ENCODE measurements around the gene ZNF692. TPM values are rescaled to one million over a fixed set of nuclear protein-coding genes. Genes with fewer than 3 reads are reported as not detected.
"Not testable (repeated sequence)": the region's sequence is repeated elsewhere in the genome, so short reads cannot be mapped to it uniquely, and the experiment has no call there.

The ZNF692 gene
- total RNA-seq, 1 experiment from 2014 or later: 16.5 TPM

DNA sequence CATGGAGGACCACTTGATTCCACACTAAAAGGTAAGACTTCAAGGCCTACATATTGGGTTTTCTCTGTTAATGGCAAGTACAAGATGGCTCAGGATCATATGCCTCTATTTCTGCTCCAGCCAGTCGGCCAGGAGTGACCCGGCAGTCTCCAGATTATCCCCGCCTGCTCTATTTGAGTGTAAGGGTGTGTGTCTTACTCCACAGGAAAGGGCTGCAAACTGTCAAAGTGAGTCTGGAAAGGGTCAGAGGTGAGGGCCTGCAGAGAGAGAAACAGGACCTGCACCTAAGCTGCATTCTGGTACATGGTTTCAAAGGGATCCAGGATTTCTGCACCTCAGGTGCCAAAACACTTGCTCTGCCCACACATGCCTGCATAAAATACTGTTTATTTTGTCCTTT is 9.2 kb downstream of the ZNF692 start:
- no peak for DNase-seq (ENCODE audit: low read depth)

DNA sequence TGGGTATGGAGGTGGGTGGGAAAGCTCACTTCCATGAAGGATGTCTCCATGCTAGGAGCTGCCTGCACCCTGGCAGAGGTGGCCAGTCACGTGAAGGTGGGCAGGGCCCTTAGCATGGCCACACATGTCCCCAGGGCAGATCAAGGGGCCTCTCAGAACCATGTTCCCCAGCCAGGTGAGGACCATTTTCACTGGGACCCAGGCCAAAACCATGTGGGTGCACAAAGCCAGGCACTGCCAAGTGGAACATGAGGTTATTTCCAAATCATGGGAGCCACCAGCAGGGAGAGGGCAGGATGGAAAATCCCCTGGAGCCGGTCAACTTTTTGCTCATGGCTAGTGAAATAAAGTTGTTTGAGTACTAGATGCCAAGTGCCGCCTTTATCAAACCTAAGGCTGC is 9.7 kb downstream of the ZNF692 start:
- no peak for DNase-seq (ENCODE audit: low read depth)

DNA sequence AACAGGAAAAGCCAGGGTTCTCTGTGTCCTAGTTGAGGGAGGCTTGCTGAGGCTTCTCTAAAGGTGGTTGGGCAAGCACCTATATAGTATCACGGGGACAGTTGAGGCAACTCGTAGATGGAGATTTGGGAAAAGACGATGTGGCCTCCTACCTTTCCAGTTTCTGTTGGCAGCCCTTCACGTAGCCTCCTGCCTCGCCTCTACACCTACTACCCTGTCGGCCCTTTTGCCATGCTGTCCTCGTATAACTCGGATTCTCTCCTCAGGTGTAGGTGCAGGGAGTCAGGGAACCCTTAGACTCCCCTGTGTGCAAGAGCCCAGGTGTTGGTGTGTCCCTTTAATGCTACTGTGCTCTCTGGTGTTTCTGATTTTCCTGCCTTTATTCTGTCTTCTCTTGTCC is 10.3 kb downstream of the ZNF692 start:
- DNase-seq (ENCODE audit: low read depth): no peak

DNA sequence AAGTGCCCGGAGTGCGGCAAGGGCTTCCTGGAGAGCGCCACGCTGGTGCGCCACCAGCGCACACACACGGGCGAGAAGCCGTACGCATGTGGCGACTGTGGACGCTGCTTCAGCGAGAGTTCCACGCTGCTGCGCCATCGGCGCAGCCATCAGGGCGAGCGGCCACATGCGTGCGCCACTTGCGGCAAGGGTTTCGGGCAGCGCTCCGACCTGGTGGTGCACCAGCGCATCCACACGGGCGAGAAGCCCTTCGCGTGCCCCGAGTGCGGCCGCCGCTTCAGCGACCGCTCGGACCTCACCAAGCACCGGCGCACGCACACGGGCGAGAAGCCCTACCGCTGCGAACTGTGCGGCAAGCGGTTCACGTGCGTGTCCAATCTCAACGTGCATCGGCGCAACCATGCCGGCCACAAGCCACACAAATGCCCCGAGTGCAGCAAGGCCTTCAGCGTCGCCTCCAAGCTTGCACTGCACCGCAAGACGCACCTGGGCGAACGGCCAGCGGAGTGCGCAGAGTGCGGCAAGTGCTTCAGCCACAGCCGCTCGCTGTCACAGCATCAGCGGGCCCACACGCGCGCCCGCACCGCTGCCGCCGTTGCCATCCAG is 10.8 kb downstream of the ZNF692 start:
- no peak for DNase-seq (ENCODE audit: low read depth)

DNA sequence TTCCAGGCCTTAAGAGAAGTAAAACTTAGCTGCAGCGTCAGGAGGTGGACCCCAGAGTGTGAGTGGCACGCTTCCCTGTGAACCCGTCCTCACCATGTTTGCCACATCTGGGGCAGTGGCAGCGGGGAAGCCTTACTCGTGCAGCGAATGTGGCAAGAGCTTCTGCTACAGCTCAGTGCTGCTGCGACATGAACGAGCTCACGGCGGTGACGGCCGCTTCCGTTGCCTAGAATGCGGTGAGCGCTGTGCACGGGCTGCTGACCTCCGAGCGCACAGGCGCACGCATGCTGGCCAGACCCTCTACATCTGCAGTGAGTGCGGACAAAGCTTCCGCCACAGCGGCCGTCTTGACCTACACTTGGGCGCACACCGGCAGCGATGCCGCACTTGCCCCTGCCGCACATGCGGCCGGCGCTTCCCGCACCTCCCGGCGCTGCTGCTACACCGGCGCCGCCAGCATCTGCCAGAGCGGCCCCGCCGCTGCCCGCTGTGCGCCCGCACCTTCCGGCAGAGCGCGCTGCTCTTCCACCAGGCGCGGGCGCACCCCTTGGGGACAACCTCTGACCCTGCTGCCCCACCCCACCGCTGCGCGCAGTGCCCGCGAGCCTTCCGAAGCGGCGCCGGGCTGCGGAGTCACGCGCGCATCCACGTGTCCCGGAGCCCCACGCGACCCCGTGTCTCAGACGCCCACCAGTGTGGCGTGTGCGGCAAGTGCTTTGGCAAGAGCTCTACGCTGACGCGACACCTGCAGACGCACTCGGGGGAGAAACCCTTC is 11.5 kb downstream of the ZNF692 start:
- DNase-seq (ENCODE audit: low read depth): no peak

DNA sequence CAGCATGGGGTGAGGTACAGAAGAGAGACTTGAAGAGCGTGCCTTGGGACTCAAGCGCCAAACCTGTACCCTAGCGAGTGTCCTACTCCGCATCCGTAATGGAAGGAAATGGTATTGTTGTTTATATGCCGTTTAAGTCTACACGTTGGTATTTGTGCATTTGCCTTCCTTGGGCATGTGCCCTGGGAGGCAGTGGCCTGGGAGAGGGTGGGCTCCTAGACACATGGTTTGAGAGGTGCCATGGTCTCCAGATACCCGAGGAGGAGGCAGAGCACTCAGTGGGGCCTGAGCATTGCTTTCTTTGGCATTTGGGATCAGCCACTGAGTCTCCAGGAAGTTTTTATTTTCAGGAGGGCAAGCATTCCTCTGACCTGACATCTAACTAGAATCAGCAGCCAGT is 14.4 kb downstream of the ZNF692 start:
- no peak for DNase-seq (ENCODE audit: low read depth)

DNA sequence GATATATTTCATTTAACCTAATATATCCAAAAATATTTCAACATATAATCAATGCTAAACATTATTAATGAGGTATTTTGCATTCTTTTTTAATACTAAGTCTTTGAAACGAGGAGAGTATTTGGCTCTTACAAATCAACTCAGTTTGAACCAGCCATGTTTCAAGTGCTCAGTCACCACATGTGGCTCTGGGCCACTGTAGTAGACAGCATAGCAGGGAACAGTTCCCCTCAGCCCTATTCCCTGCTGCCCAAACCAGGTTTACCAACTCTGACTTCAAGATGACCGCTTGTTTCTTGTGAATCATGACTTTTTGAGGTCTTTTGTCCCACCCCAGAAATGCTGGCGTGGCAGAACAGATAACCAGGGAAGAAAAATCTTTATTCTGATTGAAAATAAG is 15.2 kb downstream of the ZNF692 start:
- no peak for DNase-seq (ENCODE audit: low read depth)

DNA sequence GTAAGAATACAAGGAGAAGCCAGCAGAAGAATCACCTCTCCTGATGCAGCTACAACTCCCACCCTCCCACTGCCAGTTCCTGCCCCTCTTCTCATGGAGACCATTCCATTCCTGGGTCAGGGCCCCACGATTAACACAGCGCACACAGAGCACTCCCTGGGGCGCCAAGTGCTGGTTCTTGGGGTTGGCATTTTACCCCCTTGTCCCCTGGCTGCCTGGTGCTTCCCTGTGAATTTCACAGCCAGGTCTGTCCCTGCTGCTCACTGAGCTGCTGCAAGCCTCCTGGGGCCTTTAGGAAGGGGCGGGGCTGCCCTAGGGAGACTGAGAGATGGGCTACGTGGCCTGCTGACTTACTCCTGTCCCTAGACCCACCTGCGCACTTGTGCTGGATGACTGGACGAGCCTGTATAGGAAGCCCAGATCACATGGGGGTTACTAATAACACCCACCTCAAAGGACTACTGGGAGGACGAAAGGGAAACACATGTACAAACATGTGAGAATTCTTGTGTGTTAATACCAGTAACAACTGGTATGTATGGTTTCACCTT is 16.0 kb downstream of the ZNF692 start:
- no peak for DNase-seq (ENCODE audit: low read depth)

DNA sequence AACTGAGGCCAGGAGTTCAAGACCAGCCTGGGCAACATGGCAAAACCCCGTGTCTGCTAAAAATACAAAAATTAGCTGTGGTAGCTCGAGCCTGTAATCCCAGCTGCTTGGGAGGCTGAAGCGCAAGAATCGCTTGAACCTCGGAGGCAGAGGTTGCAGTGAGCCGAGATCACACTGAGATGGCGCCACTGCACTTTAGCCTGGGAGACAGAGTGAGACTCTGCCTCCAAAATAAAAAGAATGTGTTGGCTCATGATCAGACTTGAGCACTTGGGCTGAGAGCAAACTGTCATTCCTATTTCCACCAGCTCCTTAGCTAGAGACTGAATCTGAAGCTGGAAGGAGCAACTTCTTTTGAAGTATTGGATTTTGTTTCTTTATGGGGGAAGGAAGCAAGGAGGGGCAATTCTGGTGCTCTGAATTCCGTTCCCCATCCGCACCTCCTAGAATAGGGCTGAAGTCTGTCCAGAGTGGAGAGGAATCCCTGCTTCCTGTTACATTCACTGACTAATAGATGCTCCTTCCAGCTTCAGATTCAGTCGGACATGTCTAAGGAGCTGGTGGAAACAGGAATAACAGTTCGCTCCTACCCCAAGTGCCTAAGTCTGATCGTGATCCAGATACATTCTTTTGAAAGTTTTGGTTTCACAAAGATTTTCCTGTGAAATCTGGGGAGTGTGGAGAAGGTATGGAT is 17.0 kb downstream of the ZNF692 start:
- DNase-seq (ENCODE audit: low read depth): peak; percentile 20

DNA sequence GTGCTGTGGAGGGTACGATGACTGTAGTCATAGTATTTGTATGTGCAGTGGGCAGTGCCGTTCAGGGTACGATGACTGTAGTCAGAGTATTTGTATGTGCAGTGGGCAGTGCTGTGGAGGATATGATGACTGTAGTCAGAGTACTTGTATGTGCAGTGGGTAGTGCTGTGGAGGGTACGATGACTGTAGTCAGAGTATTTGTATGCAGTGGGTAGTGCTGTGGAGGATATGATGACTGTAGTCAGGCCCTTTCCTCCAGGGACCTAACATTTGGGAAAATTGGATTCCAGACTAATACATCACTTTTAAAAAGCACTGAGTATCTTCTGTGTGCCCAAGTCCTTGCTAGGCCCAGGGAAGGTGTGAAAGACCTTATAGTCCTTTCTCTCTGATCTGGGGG is 17.9 kb downstream of the ZNF692 start:
- DNase-seq (ENCODE audit: low read depth): no peak

DNA sequence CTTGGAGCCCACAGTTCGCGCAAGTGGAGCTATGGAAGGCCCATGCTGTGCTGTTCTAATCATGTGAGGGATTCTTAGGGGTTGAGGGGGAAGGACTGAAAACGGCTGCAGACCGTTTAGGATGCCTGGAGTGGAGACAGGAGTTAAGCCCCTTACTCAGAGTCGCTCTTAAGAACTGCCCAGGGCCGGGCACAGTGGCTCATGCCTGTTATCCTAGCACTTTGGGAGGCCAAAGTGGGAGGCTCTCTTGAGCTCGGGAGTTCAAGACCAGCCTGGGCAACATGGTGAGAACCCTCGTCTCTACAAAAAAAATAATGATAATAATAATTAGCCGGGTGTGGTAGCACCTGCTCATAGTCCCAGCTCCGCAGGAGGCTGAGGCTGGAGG is 19.7 kb downstream of the ZNF692 start:
- no peak for DNase-seq (ENCODE audit: low read depth)

DNA sequence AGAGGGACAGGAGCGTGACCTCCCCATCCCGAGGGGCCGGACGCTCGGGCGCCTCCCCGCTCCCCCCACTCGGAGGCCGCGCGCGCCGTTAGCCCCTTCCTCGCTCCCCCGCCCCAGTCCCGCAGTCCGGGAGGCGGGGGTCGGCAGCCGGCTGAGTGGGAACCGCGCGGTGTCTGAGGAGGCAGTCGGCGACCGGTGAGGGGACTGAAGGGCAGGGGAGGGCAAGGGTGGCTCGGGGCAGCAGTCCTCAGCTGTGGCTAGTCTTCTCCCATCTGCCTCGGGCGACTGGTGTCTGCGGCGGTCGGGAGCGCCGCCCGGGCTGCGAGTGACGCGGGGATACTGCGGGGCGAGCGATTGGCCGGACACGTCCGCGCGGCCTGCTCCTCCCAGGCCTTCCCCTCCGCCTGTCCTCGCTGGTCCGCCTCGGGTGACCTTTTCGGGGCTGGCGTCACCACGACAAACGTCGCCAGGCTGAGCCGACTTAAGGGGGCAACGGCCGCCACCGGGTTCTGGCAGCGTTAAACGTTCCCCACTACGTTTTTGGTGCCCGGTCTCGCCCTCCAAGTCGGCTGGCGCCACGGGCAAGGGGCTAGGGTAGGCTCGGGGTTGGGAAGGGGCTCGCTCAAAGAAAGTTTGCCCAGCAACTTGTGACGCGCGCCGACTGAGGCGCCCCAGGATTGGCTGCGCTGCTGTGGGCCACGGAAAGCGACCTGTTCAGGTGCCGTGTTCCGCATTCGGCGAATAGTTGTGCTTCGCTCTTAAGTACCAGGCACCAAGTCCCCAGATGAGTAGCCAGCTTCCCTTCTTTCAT is 20.3 kb downstream of the ZNF692 start:
- peak; percentile 84 for DNase-seq (ENCODE audit: low read depth)

DNA sequence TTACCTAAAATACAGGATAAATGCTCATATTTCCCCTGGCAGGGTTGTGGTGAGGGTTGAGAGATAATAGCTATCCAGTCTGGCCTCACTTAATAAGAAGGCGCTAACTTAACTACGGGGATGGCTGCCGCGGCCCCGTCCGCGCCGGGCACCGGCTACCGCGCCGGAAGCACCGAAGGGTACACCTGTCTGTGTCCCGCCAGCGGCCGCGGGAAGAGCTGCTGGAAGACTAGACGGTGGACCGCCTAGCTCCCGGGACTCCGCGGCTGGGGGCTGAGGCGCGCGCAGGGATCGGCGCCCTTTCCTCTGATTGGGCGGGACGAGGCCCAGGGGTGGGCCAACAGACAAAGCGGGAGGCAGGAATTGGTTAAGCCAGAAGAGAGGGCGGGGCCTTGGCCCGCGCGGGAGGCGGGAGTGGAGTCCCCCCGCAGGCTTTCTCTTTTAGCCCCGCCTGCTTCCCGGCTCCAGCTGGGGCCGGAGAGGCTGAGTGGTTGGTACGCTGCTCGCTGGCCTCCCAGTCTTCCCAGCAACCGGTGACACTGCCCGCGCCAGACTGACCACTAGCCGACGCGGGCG is 21.0 kb downstream of the ZNF692 start, which contains the start of gene ZNF672:
TSS of gene ZNF672 (plus strand) at position 444 of the 576 bp plus-strand sequence. CDS start 9,051 bp downstream, outside the sequence.
- DNase-seq (ENCODE audit: low read depth): peak; percentile 96

DNA sequence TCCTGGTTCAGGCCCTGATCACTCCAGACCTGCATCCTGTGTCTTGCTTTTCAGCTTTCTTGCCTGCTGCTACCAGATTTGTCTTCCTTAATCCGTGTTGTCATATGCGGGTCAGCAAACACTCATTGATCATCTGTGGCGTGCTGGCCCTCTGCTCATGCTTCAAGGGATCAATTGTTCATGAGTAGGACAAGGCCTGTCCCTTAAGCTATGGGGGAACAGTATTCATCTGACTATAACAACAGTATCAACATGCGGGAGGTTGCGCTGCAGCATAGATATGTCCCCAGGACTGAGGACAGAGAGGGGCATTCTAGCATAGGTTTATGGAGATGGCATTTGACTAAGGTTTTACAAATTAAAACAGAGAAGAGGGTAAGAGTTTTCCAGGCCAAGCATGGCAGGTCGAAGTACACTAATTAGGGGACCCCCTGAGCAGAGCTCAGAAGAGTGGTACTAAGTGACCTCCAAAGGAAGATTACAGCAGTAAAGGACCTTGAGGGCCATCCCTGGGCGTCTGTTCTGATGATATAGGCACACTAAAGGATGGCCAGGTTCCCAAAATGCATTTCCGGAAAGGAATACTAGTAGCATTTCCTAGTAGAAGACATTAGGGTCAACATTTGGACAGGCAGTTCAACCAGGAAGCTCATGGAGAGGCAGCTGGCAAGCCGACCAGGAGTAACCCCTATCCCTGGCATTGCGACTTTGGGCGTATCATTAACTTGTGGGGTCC is 21.7 kb downstream of the ZNF692 start:
- DNase-seq (ENCODE audit: low read depth): peak; percentile 14

DNA sequence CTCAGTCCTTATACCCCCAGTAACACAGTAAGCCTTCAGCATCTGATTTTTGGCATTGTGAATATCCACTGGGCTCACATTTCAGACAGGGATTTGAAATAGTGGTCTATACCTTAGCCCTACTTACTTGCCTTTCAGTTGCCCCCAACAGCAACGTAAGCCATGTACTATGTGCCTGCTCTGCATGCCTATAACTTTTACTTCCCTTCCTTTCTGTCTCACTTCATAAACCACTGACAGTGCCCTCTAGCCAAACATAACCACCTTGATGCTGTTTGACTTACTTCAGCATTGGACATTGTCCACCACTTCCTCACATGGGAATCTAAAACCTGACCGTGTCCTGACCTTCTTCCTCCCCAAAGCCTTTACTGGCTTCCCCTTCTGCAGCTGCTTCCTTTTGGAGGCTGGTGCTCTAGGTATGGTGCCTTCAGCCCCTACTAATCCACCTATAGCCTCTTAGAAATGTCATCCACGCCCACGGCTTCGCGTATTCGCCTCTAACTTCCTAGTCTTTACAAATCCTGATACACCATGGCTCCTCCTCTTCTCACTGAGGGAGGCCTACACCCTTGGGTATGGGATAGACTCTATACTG is 24.4 kb downstream of the ZNF692 start:
- DNase-seq (ENCODE audit: low read depth): no peak

DNA sequence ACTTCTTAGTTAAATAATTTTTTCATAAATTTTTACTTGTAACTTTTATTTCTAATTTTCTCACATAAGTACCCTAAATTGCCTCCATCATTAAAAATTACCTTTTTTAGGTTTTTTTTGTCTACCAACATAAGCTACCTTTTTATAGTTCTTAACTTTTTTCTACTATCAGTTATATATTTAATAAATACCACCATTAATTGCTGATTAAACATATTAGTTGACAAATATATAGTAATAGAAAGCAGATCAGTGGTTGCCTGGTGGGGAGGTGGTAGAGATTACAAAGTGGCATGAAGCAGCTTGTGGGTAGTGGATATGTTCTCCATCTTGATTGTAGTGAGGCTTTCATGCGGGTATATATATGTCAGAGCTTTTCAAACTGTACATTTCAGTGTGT is 27.0 kb downstream of the ZNF692 start:
- no peak for DNase-seq (ENCODE audit: low read depth)

DNA sequence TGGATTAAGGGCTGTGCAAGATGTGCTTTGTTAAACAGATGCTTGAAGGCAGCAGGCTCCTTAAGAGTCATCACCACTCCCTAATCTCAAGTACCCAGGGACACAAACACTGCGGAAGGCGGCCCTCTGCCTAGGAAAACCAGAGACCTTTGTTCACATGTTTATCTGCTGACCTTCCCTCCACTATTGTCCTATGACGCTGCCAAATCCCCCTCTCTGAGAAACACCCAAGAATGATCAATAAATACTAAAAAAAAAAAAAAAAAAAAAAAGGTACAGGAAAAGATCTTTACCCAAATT is 28.2 kb downstream of the ZNF692 start:
- DNase-seq (ENCODE audit: low read depth): not testable (repeated sequence)

DNA sequence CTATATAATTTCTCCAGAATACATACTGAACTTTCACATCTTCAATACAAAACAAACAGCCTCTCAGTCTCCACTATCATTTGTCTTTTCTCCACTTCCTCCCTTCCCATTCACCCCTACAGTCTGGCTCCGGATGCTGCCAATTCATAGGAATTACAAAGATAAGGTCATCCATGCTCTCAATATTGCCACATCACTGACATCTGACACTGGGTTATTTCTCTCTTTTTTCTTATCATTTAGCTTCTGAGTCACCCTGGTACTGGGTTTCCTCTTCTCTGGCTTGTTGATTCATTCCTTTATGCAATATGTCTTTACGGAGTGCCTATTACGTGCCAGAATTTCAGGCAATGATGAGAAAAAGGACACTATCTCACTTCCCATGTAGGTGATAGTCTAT is 30.0 kb downstream of the ZNF692 start:
- DNase-seq (ENCODE audit: low read depth): peak; percentile 63

DNA sequence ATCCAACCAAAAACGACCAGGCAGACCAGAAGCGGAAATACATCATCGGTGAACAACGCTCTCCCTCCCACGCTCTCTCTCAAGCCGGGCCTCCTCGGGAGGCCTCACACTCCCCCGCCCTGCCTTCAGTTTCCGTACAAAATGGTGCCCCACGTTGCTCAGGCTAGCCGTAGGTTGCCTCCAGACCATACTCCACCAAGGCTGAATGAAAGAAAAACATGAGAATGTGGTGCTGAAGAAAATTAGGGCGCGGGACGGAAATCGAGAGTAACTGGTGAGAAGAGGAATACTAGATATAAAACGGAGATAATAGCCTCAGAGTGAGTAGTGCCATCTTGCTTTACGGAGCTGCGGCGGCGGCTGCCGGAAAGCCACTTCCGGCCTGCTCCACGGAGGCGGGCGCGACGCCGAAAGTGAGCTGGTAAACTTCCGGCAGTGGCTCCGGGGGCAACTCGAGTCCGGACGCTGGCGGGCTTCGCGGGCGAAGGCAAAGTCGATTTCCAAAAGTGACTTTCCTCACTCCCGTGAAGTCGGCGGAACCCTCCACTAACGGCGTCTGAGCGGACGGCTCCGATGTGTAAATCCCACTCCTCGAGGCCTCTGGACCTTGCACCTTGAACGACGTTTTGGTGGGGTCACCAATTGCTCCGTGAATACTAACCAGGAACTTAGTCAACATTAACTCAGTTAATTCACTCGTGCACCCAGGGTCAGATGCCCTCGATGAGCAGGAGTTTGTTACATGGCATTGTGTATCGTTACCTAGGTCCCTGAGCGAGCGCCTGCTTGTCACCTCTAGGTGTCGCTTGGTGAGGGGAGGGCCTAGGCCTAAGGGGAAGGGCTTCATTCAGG is 32.8 kb downstream of the ZNF692 start, which contains the start of gene SH3BP5L:
TSS of gene SH3BP5L (minus strand) at position 7 of the 852 bp plus-strand sequence. CDS start 980 bp downstream, outside the sequence.
- DNase-seq (ENCODE audit: low read depth): peak; percentile 92

Data from M059J (cell line).